ENCODE results near the gene POLL.
A peak's percentile ranks its signal among the peaks of the same experiment; 100 is the strongest.

POLL gene

DNA sequence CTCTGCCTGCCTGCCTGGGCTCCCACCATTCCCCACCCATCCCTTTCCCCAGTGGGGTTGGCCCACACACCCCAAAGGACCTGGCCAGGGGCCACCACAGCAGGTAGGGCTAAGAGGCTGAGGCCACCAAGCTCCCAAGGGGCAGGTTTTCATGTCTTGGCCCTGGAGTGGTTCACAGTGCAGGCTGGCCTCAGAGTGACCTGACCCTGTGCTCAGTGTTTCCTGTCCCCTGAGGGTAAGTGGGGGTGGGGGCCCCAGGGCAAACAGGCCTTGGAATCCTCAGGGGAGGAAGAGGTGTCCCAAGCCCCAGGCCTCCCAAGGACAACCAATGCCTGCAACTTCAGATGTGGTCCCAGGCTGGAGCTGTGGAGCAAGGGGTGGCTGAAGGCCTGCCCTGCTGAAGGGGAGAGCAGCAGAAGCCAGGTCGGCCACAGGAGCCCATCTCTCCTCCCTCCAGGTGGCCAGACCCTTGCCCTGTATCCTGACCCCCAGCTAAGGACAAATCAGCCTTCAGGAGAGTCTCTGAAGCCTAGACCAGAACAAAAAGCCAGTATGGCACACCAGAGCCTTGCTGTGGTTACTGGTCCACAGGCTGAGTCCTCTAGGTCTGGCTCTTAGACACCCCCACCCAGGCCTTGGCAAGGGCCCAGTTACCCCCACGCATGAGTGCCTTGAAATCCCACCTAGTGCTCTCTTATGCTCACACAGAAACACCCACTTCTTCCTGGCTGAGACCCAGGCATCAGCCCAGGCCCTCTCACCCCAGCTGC lies 27.6 kb downstream of the POLL start:
- no peak for DNase-seq (ENCODE audit: low spot score)

DNA sequence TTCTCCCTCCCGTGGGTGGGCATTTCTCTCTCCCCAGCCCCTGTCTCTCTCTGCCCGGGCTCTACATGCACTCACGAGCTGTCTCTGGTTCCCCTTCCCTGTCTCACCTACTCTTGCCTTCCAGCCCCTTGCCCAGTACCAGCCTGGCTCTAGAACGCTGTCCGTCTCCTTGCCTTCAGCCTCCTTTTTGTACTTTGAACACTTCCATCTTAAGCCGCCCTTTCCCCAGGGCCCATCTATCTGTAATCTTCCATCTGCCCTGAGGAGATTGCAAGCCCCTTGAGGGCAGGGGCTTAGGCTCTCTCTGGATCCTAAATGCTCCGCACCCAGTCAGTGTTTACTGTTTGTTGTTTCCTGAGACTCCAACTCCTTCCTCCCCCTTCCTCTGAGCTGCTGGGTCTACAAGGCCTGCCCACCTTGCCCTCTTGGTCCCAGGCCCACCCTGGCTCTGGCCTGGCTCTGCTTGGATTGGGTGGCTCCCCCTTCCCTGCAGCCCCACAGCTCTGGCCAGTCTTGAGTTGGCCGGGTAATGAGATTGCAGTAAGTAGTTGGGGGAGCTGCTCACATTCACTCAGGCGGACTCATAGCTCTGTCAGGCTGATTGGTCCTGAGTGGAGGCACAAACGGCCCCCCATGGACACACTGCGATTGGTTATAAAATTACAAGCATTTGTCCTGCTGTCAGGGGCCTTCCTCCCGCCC lies 28.3 kb downstream of the POLL start:
- no peak for DNase-seq (ENCODE audit: low spot score)

DNA sequence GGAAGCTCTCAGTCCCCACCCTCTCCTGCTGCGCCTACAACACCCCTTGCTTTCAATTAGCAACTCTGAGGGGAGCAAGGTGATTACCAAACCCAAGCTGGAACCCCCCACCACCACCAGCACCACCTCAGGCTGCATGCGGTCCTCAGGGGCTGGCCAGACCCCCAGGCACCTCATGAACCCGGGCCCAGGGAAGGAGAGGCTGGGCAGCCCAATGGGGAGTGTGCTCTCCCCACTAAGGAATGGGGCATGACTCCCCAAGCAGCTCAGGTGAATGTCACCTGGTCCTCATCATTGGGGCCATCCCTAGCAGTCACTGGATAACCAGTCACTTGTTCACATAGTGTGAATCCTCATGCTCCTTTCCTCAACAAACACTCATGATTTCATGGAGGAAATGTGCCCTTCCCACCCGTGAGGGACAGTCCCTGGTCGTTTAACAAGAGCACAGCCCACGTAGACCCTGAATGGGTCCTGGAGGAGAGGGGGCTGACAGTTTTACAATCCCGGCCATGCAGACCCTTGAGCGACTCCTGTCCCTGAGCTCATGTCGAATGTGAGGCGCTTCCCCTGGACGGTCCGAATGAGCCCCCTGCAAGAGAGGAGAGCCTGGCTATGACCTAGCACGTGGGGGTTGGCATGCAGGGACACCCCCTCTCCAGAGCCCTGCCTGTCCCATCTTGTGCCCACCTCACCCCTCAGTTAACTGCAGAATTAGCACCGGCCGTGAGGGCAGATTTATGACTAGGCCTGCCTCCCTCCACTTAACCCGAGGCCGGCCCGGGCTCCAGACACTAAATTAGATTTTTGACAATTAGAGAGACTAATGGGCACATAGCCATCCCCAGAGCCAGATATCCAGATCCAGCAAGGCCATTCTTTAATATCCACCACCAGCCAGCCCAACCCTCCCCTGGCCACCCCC lies 29.1 kb downstream of the POLL start:
- no peak for DNase-seq (ENCODE audit: low spot score)

DNA sequence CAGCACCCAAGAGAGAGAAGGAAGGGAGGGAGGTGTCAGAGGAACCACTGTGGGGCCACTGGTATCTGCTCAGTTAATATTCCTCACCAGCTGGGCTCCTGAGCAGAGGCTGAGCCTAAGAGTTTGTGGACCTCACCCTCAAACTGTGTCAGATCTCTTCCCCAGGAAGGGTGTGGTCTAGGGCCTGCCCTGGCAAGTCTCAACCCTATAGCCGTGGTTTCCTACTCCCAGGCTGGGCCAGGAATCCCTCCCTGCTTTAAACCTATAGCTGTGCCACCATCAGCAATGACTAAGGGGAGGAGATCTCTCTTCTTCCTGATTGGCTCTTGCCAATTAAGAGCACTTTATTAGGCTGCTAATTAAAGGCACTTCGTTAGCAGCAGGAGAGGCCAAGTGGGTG lies 29.9 kb downstream of the POLL start:
- DNase-seq (ENCODE audit: low spot score), result peak; percentile 11

DNA sequence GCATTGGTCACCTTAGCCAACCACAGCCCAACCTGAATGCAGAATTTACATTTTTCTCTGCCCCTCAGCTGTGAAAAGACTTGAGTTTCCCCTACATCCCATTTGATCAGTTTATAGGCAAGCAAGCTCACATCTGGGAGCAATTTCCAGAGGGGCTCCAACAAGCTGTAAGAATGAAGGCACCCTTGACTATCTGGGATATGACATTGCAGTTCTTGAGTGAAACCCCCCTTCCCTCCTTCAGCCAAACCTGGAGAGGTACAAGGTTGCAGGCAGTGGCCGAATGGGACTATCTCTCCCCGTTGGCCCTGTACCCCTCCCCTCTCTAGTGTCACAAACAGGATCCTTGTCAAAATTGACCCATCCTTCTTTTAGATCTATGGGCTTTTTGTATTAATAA lies 30.5 kb downstream of the POLL start:
- no peak for DNase-seq (ENCODE audit: low spot score)

DNA sequence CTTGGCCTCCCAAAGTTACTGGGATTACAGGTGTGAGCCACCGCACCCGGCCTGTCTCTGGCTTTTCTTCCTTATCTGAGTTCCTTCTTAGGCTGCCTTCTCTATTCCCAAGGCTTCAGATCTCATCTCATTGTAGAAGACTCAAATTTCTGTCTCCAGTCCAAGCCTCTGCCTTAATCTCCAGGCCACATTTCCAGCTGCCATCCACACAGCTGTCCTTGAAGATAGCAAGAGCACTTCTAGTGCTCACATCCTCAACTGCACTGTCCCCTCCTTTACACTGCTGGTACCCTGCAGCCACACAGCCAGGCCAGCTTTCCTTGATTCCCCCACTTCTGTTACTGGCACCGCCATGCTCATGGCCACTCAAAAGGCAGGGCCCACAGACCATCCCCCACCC lies 35.6 kb downstream of the POLL start:
- DNase-seq (ENCODE audit: low spot score), result no peak

DNA sequence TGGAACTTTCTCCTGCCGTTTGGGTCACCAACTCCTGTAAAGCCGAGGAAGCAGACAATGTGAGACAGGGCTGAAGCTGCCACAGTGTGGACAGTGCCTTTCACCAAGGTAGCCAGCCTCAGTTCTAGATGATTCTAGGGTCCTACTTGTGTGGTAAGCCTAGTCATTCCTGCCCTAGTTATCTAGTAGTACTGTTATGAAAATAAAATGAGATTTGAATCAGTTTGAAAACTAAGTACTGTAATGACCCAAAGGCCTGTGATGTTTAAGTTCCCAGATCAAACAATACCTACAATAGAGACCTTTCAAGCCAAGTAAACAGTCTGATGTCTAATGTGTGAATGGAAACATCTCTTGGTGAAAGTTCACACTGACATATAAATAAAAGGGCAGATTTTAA lies 37.1 kb downstream of the POLL start:
- DNase-seq (ENCODE audit: low spot score), result no peak

DNA sequence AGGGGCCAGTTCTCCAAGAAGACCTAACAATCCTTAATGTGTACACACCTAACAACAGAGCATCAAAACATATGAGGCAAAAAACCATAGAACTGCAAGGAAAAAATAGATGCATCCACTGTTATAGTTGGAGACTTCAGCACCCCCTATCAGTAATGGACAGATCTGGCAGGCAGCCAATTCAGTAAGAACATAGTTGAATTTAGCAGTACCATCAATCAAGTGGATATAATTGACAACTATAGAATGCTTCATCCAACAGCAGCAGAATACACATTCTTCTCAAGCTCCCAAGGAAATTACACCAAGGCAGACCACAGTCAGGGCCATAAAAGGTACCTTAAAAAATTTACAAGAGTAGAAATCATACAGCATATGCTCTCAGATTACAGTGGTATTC lies 42.2 kb downstream of the POLL start:
- DNase-seq (ENCODE audit: low spot score), result no peak

DNA sequence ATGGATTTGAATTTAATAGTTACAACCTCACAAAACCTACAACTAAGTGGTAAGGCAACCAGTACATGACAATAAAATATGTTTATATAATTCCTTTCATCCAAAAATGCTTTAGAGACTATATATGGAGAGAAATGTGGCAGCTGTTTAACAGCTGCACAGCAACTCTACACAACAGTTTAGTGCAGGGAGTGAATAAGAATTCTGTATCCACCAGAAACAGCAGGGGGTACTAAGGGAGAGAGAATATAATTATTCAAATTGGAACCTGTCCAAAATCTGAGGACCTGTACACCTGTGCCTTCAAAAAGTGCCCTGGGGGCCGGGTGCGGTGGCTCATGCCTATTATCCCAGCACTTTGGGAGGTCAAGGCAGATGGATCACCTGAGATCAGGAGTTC lies 49.6 kb downstream of the POLL start:
- DNase-seq (ENCODE audit: low spot score), result no peak

DNA sequence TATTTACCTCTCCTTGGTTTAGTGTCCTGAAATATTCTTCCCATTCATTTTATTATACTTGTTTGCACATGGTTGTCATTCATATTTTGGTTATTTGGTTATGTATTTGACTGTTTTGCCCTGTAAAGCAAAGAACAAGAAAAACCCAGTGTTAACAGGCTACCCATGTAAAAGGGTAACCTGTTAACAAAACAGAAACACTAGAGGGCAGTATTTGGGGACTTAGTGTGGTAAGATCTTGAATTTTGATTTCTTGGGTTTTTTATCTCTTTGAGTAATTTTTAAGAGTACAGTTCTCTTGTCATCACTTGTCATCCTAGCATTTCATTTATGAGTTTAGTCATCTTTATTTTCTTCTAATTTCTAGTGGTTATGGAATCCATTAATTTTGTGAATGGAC lies 51.3 kb downstream of the POLL start:
- DNase-seq (ENCODE audit: low spot score), result peak; percentile 31

DNA sequence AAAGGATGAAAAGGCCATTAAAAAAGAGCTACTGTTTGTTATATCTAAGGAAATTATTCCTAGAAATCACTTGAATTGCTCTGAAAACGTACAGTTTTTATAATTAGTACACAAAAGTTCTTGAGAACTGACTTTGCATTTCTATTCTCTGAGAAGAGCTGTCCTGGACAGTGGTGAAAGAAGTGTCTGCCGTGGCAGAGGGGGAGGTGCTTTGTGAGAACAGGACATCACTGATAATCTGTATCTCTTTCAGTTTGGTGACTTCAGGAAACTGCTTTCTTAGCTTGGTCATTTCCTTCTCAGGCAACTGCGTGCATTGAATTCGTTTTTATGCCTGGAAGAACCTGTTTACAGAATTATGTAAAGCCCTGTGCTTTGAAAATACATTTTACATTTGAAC lies 52.1 kb downstream of the POLL start:
- no peak for DNase-seq (ENCODE audit: low spot score)

DNA sequence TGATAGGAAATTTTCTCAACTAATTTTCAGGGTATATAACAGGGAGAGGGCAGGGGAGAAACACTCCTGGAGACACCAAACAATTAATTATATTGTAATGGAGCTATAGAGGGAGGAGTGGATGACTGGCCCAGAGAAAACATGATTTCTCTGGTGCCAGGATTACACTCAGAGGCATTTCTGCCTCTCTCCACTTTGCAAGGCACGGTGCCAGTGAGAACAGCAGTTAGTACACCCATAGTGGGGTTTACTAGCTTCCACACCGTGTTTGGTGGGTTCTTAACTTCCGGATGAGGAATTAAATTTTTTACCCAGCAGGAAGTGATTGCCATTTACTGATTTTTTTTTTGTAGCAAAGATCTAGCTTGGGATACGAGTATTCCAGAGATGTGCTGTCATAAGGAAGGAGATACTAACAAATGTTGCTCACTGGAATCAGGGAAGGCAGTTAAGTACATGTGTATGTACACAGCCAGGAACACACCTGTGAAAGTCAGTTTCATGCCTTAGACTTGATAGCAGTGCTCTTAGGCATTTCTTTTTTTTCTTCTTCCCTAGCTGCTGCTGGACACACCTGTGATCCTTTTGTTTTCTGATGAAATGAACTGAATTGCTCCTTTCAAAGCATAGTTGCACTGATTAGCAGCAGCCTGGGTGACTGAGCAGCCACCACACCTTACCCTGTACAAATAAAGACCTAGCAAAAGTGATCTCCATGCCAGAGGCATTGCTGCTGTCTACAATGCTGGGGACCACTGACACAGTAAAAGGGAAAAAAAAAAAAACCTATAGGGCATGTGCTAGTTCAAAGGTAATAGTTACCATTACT lies 58.1 kb downstream of the POLL start:
- no peak for DNase-seq (ENCODE audit: low spot score)

DNA sequence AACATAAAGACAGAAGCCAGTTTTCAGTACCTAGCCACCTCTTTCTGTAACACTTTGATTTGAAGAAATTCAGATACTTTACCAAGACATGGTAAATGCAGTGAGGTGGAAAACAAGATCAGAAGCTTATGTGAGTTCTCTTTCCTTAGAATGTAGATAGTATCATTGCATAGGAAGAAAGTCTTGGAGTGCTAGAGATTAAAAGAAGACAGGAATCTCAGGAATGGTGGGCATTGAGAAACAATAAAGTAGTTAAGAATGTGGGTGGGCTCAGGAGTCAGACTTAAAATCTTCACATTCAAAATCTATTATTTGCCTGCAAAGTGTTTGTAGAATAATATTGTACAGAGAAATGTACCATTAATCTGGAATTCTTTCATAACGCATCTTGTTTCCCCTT lies 58.9 kb downstream of the POLL start:
- DNase-seq (ENCODE audit: low spot score), result no peak
